Measurements from ENCODE around the gene EFHD2.

EFHD2 gene

GRCh38 chr1:15428815-15429435, 19.2 kb downstream of the EFHD2 start:
- no peak overlapping the region for H3K14ac ChIP-seq (ENCODE audit: low read length)
- H3K4ac ChIP-seq (ENCODE audit: low read length) = no peak overlapping the region
- H3K9ac ChIP-seq (ENCODE audit: low read depth, low read length, poor library complexity) = no peak overlapping the region
- no peak overlapping the region for H2BK5ac ChIP-seq (ENCODE audit: low read length)
- no peak overlapping the region for H4K8ac ChIP-seq (ENCODE audit: low read depth, low read length)
- H2BK15ac ChIP-seq (ENCODE audit: low read length) = no peak overlapping the region
- H3K4me1 ChIP-seq (ENCODE audit: control insufficient read depth in 2 of 2, insufficient read depth in 1 of 2, low read depth in 1 of 2, low read length in 2 of 2) = peaks cover 3 to 6% of the 10 kb centered on the region in 2 donors
- no CpG with 5 or more reads among the region's 18 CpGs for WGBS, 2 donors (ENCODE audit: extremely low coverage in 2 of 2, insufficient read length in 2 of 2, insufficient replicate concordance in 1 of 2)
- H2BK12ac ChIP-seq (ENCODE audit: low read length) = no peak overlapping the region
- no peak overlapping the region for H2AFZ ChIP-seq (ENCODE audit: low read length)
- DNase-seq (ENCODE audit: low spot score) = no peak
- no peak overlapping the region for H3K4me3 ChIP-seq (ENCODE audit: low read length in 2 of 2)
- H3K23ac ChIP-seq (ENCODE audit: low read depth, low read length, poor library complexity) = no peak overlapping the region
- H3K79me1 ChIP-seq (ENCODE audit: low read depth, low read length) = no peaks in the 10 kb centered on the region
- H2AK5ac ChIP-seq (ENCODE audit: low read depth, low read length) = peak overlapping the region; percentile 1
- no peaks in the 10 kb centered on the region for H3K27me3 ChIP-seq (ENCODE audit: control insufficient read depth in 3 of 3, insufficient read depth in 3 of 3, low read depth in 1 of 3, low read length in 3 of 3)
- H2BK120ac ChIP-seq (ENCODE audit: low read depth, low read length) = no peak overlapping the region
- H4K91ac ChIP-seq (ENCODE audit: low read depth, low read length, poor library complexity) = no peak overlapping the region
- no peak overlapping the region for H3K4me2 ChIP-seq (ENCODE audit: insufficient read depth, low read length, poor library complexity, severe bottlenecking)
- H3K9me3 ChIP-seq (replicated peaks in 1 of 2; ENCODE audit: control insufficient read depth in 2 of 2, insufficient read depth in 1 of 2, low read depth in 1 of 2, low read length in 2 of 2) = no peaks in the 10 kb centered on the region
- no peaks in the 10 kb centered on the region for H3K36me3 ChIP-seq (replicated peaks in 1 of 2; ENCODE audit: control insufficient read depth in 2 of 2, insufficient read depth in 2 of 2, low read length in 2 of 2)
- H3K18ac ChIP-seq (ENCODE audit: low read length) = peak overlapping the region; percentile 50
- H3K27ac ChIP-seq (replicated peaks; ENCODE audit: low read length) = no peak overlapping the region

GRCh38 chr1:15429701-15430149, 20.0 kb downstream of the EFHD2 start:
- peak overlapping the region; percentile 1 for H2AK5ac ChIP-seq (ENCODE audit: low read depth, low read length)
- WGBS, 2 donors (ENCODE audit: extremely low coverage in 2 of 2, insufficient read length in 2 of 2, insufficient replicate concordance in 1 of 2) = no CpG with 5 or more reads among the region's 19 CpGs
- H2BK5ac ChIP-seq (ENCODE audit: low read length) = no peak overlapping the region
- H3K9ac ChIP-seq (ENCODE audit: low read depth, low read length, poor library complexity) = no peak overlapping the region
- H3K23ac ChIP-seq (ENCODE audit: low read depth, low read length, poor library complexity) = no peak overlapping the region
- no peak overlapping the region for H3K18ac ChIP-seq (ENCODE audit: low read length)
- no peak overlapping the region for H3K4me3 ChIP-seq (ENCODE audit: low read length in 2 of 2)
- no peaks in the 10 kb centered on the region for H3K27me3 ChIP-seq (ENCODE audit: control insufficient read depth in 3 of 3, insufficient read depth in 3 of 3, low read depth in 1 of 3, low read length in 3 of 3)
- no peaks in the 10 kb centered on the region for H3K79me1 ChIP-seq (ENCODE audit: low read depth, low read length)
- H3K4me1 ChIP-seq (ENCODE audit: control insufficient read depth in 2 of 2, insufficient read depth in 1 of 2, low read depth in 1 of 2, low read length in 2 of 2) = peaks cover 3 to 6% of the 10 kb centered on the region in 2 donors
- H4K8ac ChIP-seq (ENCODE audit: low read depth, low read length) = no peak overlapping the region
- H3K4me2 ChIP-seq (ENCODE audit: insufficient read depth, low read length, poor library complexity, severe bottlenecking) = no peak overlapping the region
- no peak overlapping the region for H2AFZ ChIP-seq (ENCODE audit: low read length)
- H3K14ac ChIP-seq (ENCODE audit: low read length) = no peak overlapping the region
- no peaks in the 10 kb centered on the region for H3K36me3 ChIP-seq (replicated peaks in 1 of 2; ENCODE audit: control insufficient read depth in 2 of 2, insufficient read depth in 2 of 2, low read length in 2 of 2)
- no peaks in the 10 kb centered on the region for H3K9me3 ChIP-seq (replicated peaks in 1 of 2; ENCODE audit: control insufficient read depth in 2 of 2, insufficient read depth in 1 of 2, low read depth in 1 of 2, low read length in 2 of 2)
- H2BK15ac ChIP-seq (ENCODE audit: low read length) = no peak overlapping the region
- no peak overlapping the region for H3K4ac ChIP-seq (ENCODE audit: low read length)
- no peak overlapping the region for H2BK120ac ChIP-seq (ENCODE audit: low read depth, low read length)
- H4K91ac ChIP-seq (ENCODE audit: low read depth, low read length, poor library complexity) = no peak overlapping the region
- no peak for DNase-seq (ENCODE audit: low spot score)
- no peak overlapping the region for H2BK12ac ChIP-seq (ENCODE audit: low read length)
- no peak overlapping the region for H3K27ac ChIP-seq (replicated peaks; ENCODE audit: low read length)

- no peak overlapping the region for H3K9ac ChIP-seq (ENCODE audit: low read depth, low read length, poor library complexity)
- no peaks in the 10 kb centered on the region for H3K27me3 ChIP-seq (ENCODE audit: control insufficient read depth in 3 of 3, insufficient read depth in 3 of 3, low read depth in 1 of 3, low read length in 3 of 3)
- no peak overlapping the region for H2BK5ac ChIP-seq (ENCODE audit: low read length)
- no peak overlapping the region for H3K18ac ChIP-seq (ENCODE audit: low read length)
- H2BK120ac ChIP-seq (ENCODE audit: low read depth, low read length) = no peak overlapping the region
- no peak overlapping the region for H2AFZ ChIP-seq (ENCODE audit: low read length)
- peak overlapping the region; percentile 37 for H3K23ac ChIP-seq (ENCODE audit: low read depth, low read length, poor library complexity)
- no peak overlapping the region for H3K27ac ChIP-seq (replicated peaks; ENCODE audit: low read length)
- no CpG with 5 or more reads among the region's 19 CpGs for WGBS, 2 donors (ENCODE audit: extremely low coverage in 2 of 2, insufficient read length in 2 of 2, insufficient replicate concordance in 1 of 2)
- H2BK15ac ChIP-seq (ENCODE audit: low read length) = no peak overlapping the region
- H3K4me3 ChIP-seq (ENCODE audit: low read length in 2 of 2) = no peak overlapping the region
- H2AK5ac ChIP-seq (ENCODE audit: low read depth, low read length) = peak overlapping the region; percentile 48
- H3K79me1 ChIP-seq (ENCODE audit: low read depth, low read length) = no peaks in the 10 kb centered on the region
- no peak overlapping the region for H4K8ac ChIP-seq (ENCODE audit: low read depth, low read length)
- H3K36me3 ChIP-seq (replicated peaks in 1 of 2; ENCODE audit: control insufficient read depth in 2 of 2, insufficient read depth in 2 of 2, low read length in 2 of 2) = no peaks in the 10 kb centered on the region
- peaks cover 0 to 3% of the 10 kb centered on the region in 2 donors for H3K9me3 ChIP-seq (replicated peaks in 1 of 2; ENCODE audit: control insufficient read depth in 2 of 2, insufficient read depth in 1 of 2, low read depth in 1 of 2, low read length in 2 of 2)
- peaks cover 3 to 6% of the 10 kb centered on the region in 2 donors for H3K4me1 ChIP-seq (ENCODE audit: control insufficient read depth in 2 of 2, insufficient read depth in 1 of 2, low read depth in 1 of 2, low read length in 2 of 2)
- H2BK12ac ChIP-seq (ENCODE audit: low read length) = no peak overlapping the region
- no peak overlapping the region for H3K14ac ChIP-seq (ENCODE audit: low read length)
- H3K4me2 ChIP-seq (ENCODE audit: insufficient read depth, low read length, poor library complexity, severe bottlenecking) = no peak overlapping the region
- H4K91ac ChIP-seq (ENCODE audit: low read depth, low read length, poor library complexity) = no peak overlapping the region
- H3K4ac ChIP-seq (ENCODE audit: low read length) = no peak overlapping the region
- peak; percentile 70 for DNase-seq (ENCODE audit: low spot score)
These were observed 21.3 kb downstream of the EFHD2 start for GRCh38 chr1:15430787-15431570.

- Histone ChIP-seq H2BK15ac (ENCODE audit: low read length) (no peak overlapping the region), H3K4ac (ENCODE audit: low read length) (no peak overlapping the region), H3K36me3 (replicated peaks in 1 of 2; ENCODE audit: control insufficient read depth in 2 of 2, insufficient read depth in 2 of 2, low read length in 2 of 2) (no peaks in the 10 kb centered on the region), H3K79me1 (ENCODE audit: low read depth, low read length) (no peaks in the 10 kb centered on the region), H3K4me1 (ENCODE audit: control insufficient read depth in 2 of 2, insufficient read depth in 1 of 2, low read depth in 1 of 2, low read length in 2 of 2) (peaks cover 3 to 5% of the 10 kb centered on the region in 2 donors), H3K14ac (ENCODE audit: low read length) (no peak overlapping the region), H4K91ac (ENCODE audit: low read depth, low read length, poor library complexity) (no peak overlapping the region), H2BK12ac (ENCODE audit: low read length) (no peak overlapping the region), H3K4me3 (ENCODE audit: low read length in 2 of 2) (no peak overlapping the region), H3K23ac (ENCODE audit: low read depth, low read length, poor library complexity) (no peak overlapping the region), H2AFZ (ENCODE audit: low read length) (no peak overlapping the region), H2AK5ac (ENCODE audit: low read depth, low read length) (peak overlapping the region; percentile 32), H3K9ac (ENCODE audit: low read depth, low read length, poor library complexity) (no peak overlapping the region), H3K18ac (ENCODE audit: low read length) (no peak overlapping the region), H2BK120ac (ENCODE audit: low read depth, low read length) (no peak overlapping the region), H3K27me3 (ENCODE audit: control insufficient read depth in 3 of 3, insufficient read depth in 3 of 3, low read depth in 1 of 3, low read length in 3 of 3) (no peaks in the 10 kb centered on the region), H3K9me3 (replicated peaks in 1 of 2; ENCODE audit: control insufficient read depth in 2 of 2, insufficient read depth in 1 of 2, low read depth in 1 of 2, low read length in 2 of 2) (peaks cover 0 to 3% of the 10 kb centered on the region in 2 donors), H3K4me2 (ENCODE audit: insufficient read depth, low read length, poor library complexity, severe bottlenecking) (no peak overlapping the region), H3K27ac (replicated peaks; ENCODE audit: low read length) (no peak overlapping the region), H4K8ac (ENCODE audit: low read depth, low read length) (no peak overlapping the region), H2BK5ac (ENCODE audit: low read length) (no peak overlapping the region)
- DNase-seq (ENCODE audit: low spot score) = no peak
- no CpG with 5 or more reads among the region's 4 CpGs for WGBS, 2 donors (ENCODE audit: extremely low coverage in 2 of 2, insufficient read length in 2 of 2, insufficient replicate concordance in 1 of 2)
These were observed 21.9 kb downstream of the EFHD2 start for GRCh38 chr1:15431571-15431948.

All from neuronal stem cell (in vitro differentiated cells).